Vagina (tissue), 2 donors: Measurements from ENCODE around the gene TMEM273.

Experiments used
- CTCF ChIP-seq, 3 experiments: fragments of 450-650 bp in 2 of 3; fragments of 200-600 bp in 1 of 3; sonication (generic) in 1 of 3; IDR thresholded peaks; one replicate each; pipeline ENCODE4 v1.5.1; 2017 to 2019; ENCODE audit warnings: antibody characterized with exemption in 3 of 3, mild to moderate bottlenecking in 2 of 3, moderate library complexity in 2 of 3
- POLR2A ChIP-seq, 2 donors: fragments of 450-650 bp; IDR thresholded peaks; one replicate each; pipeline ENCODE4 v1.6.1; 2017; ENCODE audit warnings: antibody characterized with exemption in 2 of 2, mild to moderate bottlenecking in 2 of 2, moderate library complexity in 2 of 2

- no peak for TF ChIP-seq CTCF (IDR thresholded peaks at IDR 0.05)
- no peak for TF ChIP-seq POLR2A (IDR thresholded peaks at IDR 0.05)
These were observed 69.6 kb downstream of the TMEM273 start for GRCh38 chr10:49118430-49119074.
